Measurements from ENCODE around the gene NLGN3. TPM values are rescaled to one million over a fixed set of nuclear protein-coding genes. Genes with fewer than 3 reads are reported as not detected.

Gene NLGN3
- total RNA-seq, 1 experiment from 2014 or later = 0.07 TPM

- H3K36me3 ChIP-seq = no peaks in the 10 kb centered on the region
- H3K9me3 ChIP-seq = no peaks in the 10 kb centered on the region
- H3K4me3 ChIP-seq = no peak overlapping the region
- no peaks in the 10 kb centered on the region for H3K27me3 ChIP-seq
- DNase-seq = no peak
Measured at GRCh38 chrX:71217298-71217697, 72.7 kb downstream of the NLGN3 start.

Other genes with a start within 250 kb of the NLGN3 start
- not detected in 2 replicates for gene TEX11, start 236.1 kb upstream of the NLGN3 start, total RNA-seq (2014; rRNA removed; shearing (Covaris generic); ENCODE audit: low replicate concordance)
- gene SLC7A3, start 213.7 kb upstream of the NLGN3 start, total RNA-seq (2014; rRNA removed; shearing (Covaris generic); ENCODE audit: low replicate concordance) = not detected in 2 replicates
- gene SNX12, start 76.5 kb upstream of the NLGN3 start, total RNA-seq (2014; rRNA removed; shearing (Covaris generic); ENCODE audit: low replicate concordance) = 35.4 and 101 TPM in 2 replicates
- gene FOXO4, start 49.0 kb upstream of the NLGN3 start, total RNA-seq (2014; rRNA removed; shearing (Covaris generic); ENCODE audit: low replicate concordance) = 3.8 and 4.9 TPM in 2 replicates
- not detected in 2 replicates for gene CXorf65, start 38.1 kb upstream of the NLGN3 start, total RNA-seq (2014; rRNA removed; shearing (Covaris generic); ENCODE audit: low replicate concordance)
- gene IL2RG, start 33.3 kb upstream of the NLGN3 start, total RNA-seq (2014; rRNA removed; shearing (Covaris generic); ENCODE audit: low replicate concordance) = not detected in 2 replicates
- gene MED12, start 26.2 kb upstream of the NLGN3 start, total RNA-seq (2014; rRNA removed; shearing (Covaris generic); ENCODE audit: low replicate concordance) = 9.3 and 11.1 TPM in 2 replicates
- gene GJB1, start 78.4 kb downstream of the NLGN3 start, total RNA-seq (2014; rRNA removed; shearing (Covaris generic); ENCODE audit: low replicate concordance) = not detected in 2 replicates
- gene ZMYM3, start 109.3 kb downstream of the NLGN3 start, total RNA-seq (2014; rRNA removed; shearing (Covaris generic); ENCODE audit: low replicate concordance) = 2.7 and 10.0 TPM in 2 replicates
- 471 and 489 TPM in 2 replicates for gene NONO, start 138.8 kb downstream of the NLGN3 start, total RNA-seq (2014; rRNA removed; shearing (Covaris generic); ENCODE audit: low replicate concordance)
- gene ITGB1BP2, start 156.9 kb downstream of the NLGN3 start, total RNA-seq (2014; rRNA removed; shearing (Covaris generic); ENCODE audit: low replicate concordance) = 0.86 and 0.92 TPM in 2 replicates
- 17.9 and 19.2 TPM in 2 replicates for gene TAF1, start 221.5 kb downstream of the NLGN3 start, total RNA-seq (2014; rRNA removed; shearing (Covaris generic); ENCODE audit: low replicate concordance)

All from MG63 (cell line).